GM23248 (cell line): ENCODE measurements around the gene XRN1. TPM values are rescaled to one million over a fixed set of nuclear protein-coding genes. Genes with fewer than 3 reads are reported as not detected.
"Not testable (repeated sequence)": the region's sequence is repeated elsewhere in the genome, so short reads cannot be mapped to it uniquely, and the experiment has no call there.

ENCODE experiments used
- DNase-seq: peaks from one replicate; pipeline ENCODE4 v3.0.0-alpha.2; 2015
- H2AFZ ChIP-seq: fragments of 200-600 bp; sonication (generic); 2 replicates; pipeline ENCODE4 v1.6.1; 2016; ENCODE audit warnings: antibody characterized with exemption
- H3F3A ChIP-seq: fragments of 200-600 bp; sonication (generic); 2 replicates; pipeline ENCODE4 v1.6.1; 2016; ENCODE audit warnings: mild to moderate bottlenecking, antibody characterized with exemption, mixed run types; ENCODE audit not compliant: insufficient read depth
- H3K27ac ChIP-seq: fragments of 200-600 bp; sonication (generic); 2 replicates; pipeline ENCODE4 v1.5.1; 2016; ENCODE audit warnings: mild to moderate bottlenecking
- H3K27me3 ChIP-seq: fragments of 200-600 bp; sonication (generic); replicated peaks from 2 replicates; pipeline ENCODE4 v1.6.1; 2016; ENCODE audit warnings: mild to moderate bottlenecking; ENCODE audit not compliant: insufficient read depth
- H3K36me3 ChIP-seq: fragments of 200-600 bp; sonication (generic); 2 replicates; pipeline ENCODE4 v1.6.1; 2016; ENCODE audit warnings: low read depth, mild to moderate bottlenecking
- H3K4me1 ChIP-seq: fragments of 200-600 bp; sonication (generic); 2 replicates; pipeline ENCODE4 v1.6.1; 2016; ENCODE audit warnings: mild to moderate bottlenecking; ENCODE audit not compliant: insufficient read depth
- H3K4me2 ChIP-seq: fragments of 200-600 bp; sonication (generic); one replicate; pipeline ENCODE4 v1.6.1; 2016; ENCODE audit warnings: mild to moderate bottlenecking; ENCODE audit not compliant: unreplicated experiment
- H3K4me3 ChIP-seq: fragments of 200-600 bp; sonication (generic); 2 replicates; pipeline ENCODE4 v1.5.1; 2016; ENCODE audit warnings: mild to moderate bottlenecking
- H3K79me2 ChIP-seq: fragments of 200-600 bp; sonication (generic); 2 replicates; pipeline ENCODE4 v1.6.1; 2016; ENCODE audit warnings: mild to moderate bottlenecking; ENCODE audit not compliant: insufficient read depth
- H3K9ac ChIP-seq: fragments of 200-600 bp; sonication (generic); 2 replicates; pipeline ENCODE4 v1.6.1; 2016; ENCODE audit warnings: mild to moderate bottlenecking
- H3K9me2 ChIP-seq: fragments of 200-600 bp; sonication (generic); 2 replicates; pipeline ENCODE4 v1.6.1; 2016; ENCODE audit warnings: mixed run types, mild to moderate bottlenecking, moderate library complexity; ENCODE audit not compliant: insufficient read depth
- H3K9me3 ChIP-seq: fragments of 200-600 bp; sonication (generic); one replicate; pipeline ENCODE4 v1.6.1; 2017; ENCODE audit warnings: low read depth
- H4K20me1 ChIP-seq: fragments of 200-600 bp; sonication (generic); 2 replicates; pipeline ENCODE4 v1.6.0; 2016; ENCODE audit not compliant: insufficient read depth
- EZH2 ChIP-seq: fragments of 200-600 bp; sonication (generic); IDR thresholded peaks from 2 replicates; pipeline ENCODE4 v1.6.1; 2018; ENCODE audit warnings: antibody characterized with exemption, mild to moderate bottlenecking; ENCODE audit not compliant: insufficient read depth, poor library complexity, severe bottlenecking
- EZH2phosphoT487 ChIP-seq: fragments of 200-600 bp; sonication (generic); IDR thresholded peaks from 2 replicates; pipeline ENCODE4 v1.6.1; 2018; ENCODE audit warnings: antibody characterized with exemption, moderate library complexity, mild to moderate bottlenecking, low read depth; ENCODE audit not compliant: insufficient read depth
- WGBS, 2 experiments: methylation state at CpG; one replicate each; pipeline ENCODE4 v1.1.6; 2015 to 2017; ENCODE audit warnings: low lambda C conversion rate in 2 of 2, low coverage in 1 of 2; ENCODE audit errors: missing lambda C conversion rate in 2 of 2; 5-methylcytosine and 5-hydroxymethylcytosine counted together
- in situ Hi-C: fragments of 300-500 bp; cut with MboI; formaldehyde crosslinking; loops from 2 replicates; pipeline ENCODE4 v1.15.0; 2020
- polyA plus RNA-seq: library from polyadenylated mRNA; unstranded; fragments of >200 nt; fragmentation: Nextera tagmentation; extraction: Ambion mirVana; gene quantifications from 2 replicates; pipeline ENCODE4 v1.2.1, GENCODE V29; 2016
- total RNA-seq: library from RNA; depleted of rRNA; stranded (reverse); fragments of >200 nt; shearing (Covaris generic); gene quantifications from 2 replicates; pipeline ENCODE4 v1.2.3, GENCODE V29; 2014

The XRN1 gene
- total and polyA plus RNA-seq, 2 experiments from 2014 or later = 17.5 to 35.0 TPM

- in situ Hi-C loops = no loop called here
- H3K36me3 ChIP-seq = peaks cover 58% of the 10 kb centered on the region
- 97 to 98% methylated on average over 2 of the region's 2 CpGs for WGBS, 2 experiments
Measured at GRCh38 chr3:142359367-142359766, 88.5 kb downstream of the XRN1 start.

GRCh38 chr3:142356818-142357217, 91.0 kb downstream of the XRN1 start:
- WGBS, 2 experiments = 94 to 100% methylated on average over 3 of the region's 3 CpGs
- H3K79me2 ChIP-seq = no peaks in the 10 kb centered on the region
- no peak overlapping the region for H3K27ac ChIP-seq
- no peak for DNase-seq
- in situ Hi-C loops = no loop called here
- H4K20me1 ChIP-seq = no peaks in the 10 kb centered on the region
- no peaks in the 10 kb centered on the region for H3K9me3 ChIP-seq
- H3K4me2 ChIP-seq = no peak overlapping the region
- TF ChIP-seq EZH2 (no peak), EZH2phosphoT487 (no peak)
- no peak overlapping the region for H3K4me3 ChIP-seq
- 0 out of 2 replicates have a peak, but pooled peaks cover 7% of the 10 kb centered on the region for H3K4me1 ChIP-seq
- H3F3A ChIP-seq = no peaks in the 10 kb centered on the region; the same call in 1 of the 2 replicates
- H3K36me3 ChIP-seq = peaks cover 60% of the 10 kb centered on the region
- H3K9me2 ChIP-seq = no peaks in the 10 kb centered on the region
- H3K27me3 ChIP-seq = no peaks in the 10 kb centered on the region
- no peak overlapping the region for H3K9ac ChIP-seq
- H2AFZ ChIP-seq = no peak overlapping the region

More at GRCh38 chr3:142359367-142359766, 88.5 kb downstream of the XRN1 start:
- Histone ChIP-seq H3K4me3 (no peak overlapping the region), H3K4me2 (no peak overlapping the region), H3F3A (no peaks in the 10 kb centered on the region), H3K4me1 (no peaks in the 10 kb centered on the region), H3K27ac (no peak overlapping the region), H4K20me1 (no peaks in the 10 kb centered on the region), H3K9me3 (no peaks in the 10 kb centered on the region), H3K27me3 (no peaks in the 10 kb centered on the region), H3K9me2 (no peaks in the 10 kb centered on the region), H2AFZ (no peak overlapping the region), H3K9ac (no peak overlapping the region), H3K79me2 (no peaks in the 10 kb centered on the region)
- TF ChIP-seq EZH2phosphoT487 (no peak), EZH2 (no peak)
- DNase-seq = no peak

GRCh38 chr3:142355692-142356091, 92.1 kb downstream of the XRN1 start:
- Histone ChIP-seq H3K36me3 (peaks cover 50% of the 10 kb centered on the region), H3K4me2 (no peak overlapping the region), H3K9ac (no peak overlapping the region), H3K9me3 (no peaks in the 10 kb centered on the region), H3K4me3 (no peak overlapping the region), H3K9me2 (no peaks in the 10 kb centered on the region), H4K20me1 (no peaks in the 10 kb centered on the region), H2AFZ (no peak overlapping the region), H3F3A (no peaks in the 10 kb centered on the region; the same call in 1 of the 2 replicates), H3K27me3 (no peaks in the 10 kb centered on the region), H3K27ac (no peak overlapping the region), H3K79me2 (no peaks in the 10 kb centered on the region), H3K4me1 (0 out of 2 replicates have a peak, but pooled peaks cover 7% of the 10 kb centered on the region)
- in situ Hi-C loops = no loop called here
- DNase-seq = no peak
- TF ChIP-seq EZH2 = no peak
- TF ChIP-seq EZH2phosphoT487 = no peak
- WGBS, 2 experiments = 94 to 97% methylated on average over 3 of the region's 3 CpGs

- Histone ChIP-seq H3K36me3 (peaks cover 58% of the 10 kb centered on the region), H3K4me1 (0 out of 2 replicates have a peak, but pooled peaks cover 7% of the 10 kb centered on the region), H3F3A (no peaks in the 10 kb centered on the region; the same call in 1 of the 2 replicates), H4K20me1 (no peaks in the 10 kb centered on the region), H3K9ac (no peak overlapping the region), H3K9me3 (no peaks in the 10 kb centered on the region), H3K9me2 (no peaks in the 10 kb centered on the region), H3K4me3 (no peak overlapping the region), H3K4me2 (no peak overlapping the region), H3K27me3 (no peaks in the 10 kb centered on the region), H3K27ac (no peak overlapping the region), H3K79me2 (no peaks in the 10 kb centered on the region), H2AFZ (no peak overlapping the region)
- in situ Hi-C loops = no loop called here
- WGBS, 2 experiments = 98 to 99% methylated on average over 5 of the region's 5 CpGs
- DNase-seq = no peak
- TF ChIP-seq EZH2 (no peak), EZH2phosphoT487 (no peak)
Measured at GRCh38 chr3:142354076-142354475, 93.8 kb downstream of the XRN1 start.

GRCh38 chr3:142353571-142353970, 94.3 kb downstream of the XRN1 start:
- WGBS, 2 experiments = 91 to 92% methylated on average over 3 of the region's 3 CpGs
- Histone ChIP-seq H2AFZ (no peak overlapping the region), H3K4me2 (no peak overlapping the region), H3K27ac (no peak overlapping the region), H3K36me3 (peaks cover 55% of the 10 kb centered on the region), H3F3A (no peaks in the 10 kb centered on the region; the same call in 1 of the 2 replicates), H3K4me3 (no peak overlapping the region), H3K9ac (no peak overlapping the region), H3K9me2 (no peaks in the 10 kb centered on the region), H4K20me1 (no peaks in the 10 kb centered on the region), H3K4me1 (0 out of 2 replicates have a peak, but pooled peaks cover 7% of the 10 kb centered on the region), H3K9me3 (no peaks in the 10 kb centered on the region), H3K79me2 (no peaks in the 10 kb centered on the region), H3K27me3 (no peaks in the 10 kb centered on the region)
- TF ChIP-seq EZH2phosphoT487 = no peak
- no peak for TF ChIP-seq EZH2
- in situ Hi-C loops = no loop called here
- DNase-seq = peak; percentile 3

DNA sequence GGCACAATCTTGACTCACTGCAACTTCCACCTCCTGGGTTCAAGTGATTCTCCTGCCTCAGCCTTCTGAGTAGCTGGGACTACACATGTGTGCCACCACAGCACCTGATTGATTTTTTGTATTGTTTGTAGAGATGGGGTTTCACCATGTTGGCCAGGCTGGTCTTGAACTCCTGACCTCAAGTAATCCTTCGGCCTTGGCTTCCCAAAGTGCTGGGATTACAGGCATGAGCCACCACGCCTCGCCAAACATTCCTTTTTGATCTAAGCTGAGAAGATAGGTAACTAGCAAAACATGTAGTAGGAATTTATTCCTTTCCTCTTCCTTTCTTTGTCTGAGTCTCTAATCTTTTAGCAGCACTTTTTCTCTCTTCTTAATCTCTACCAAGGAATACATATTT, 95.1 kb downstream of the XRN1 start:
- in situ Hi-C loops = not testable (repeated sequence)

More for the DNA sequence above, 95.1 kb downstream of the XRN1 start:
- not testable (repeated sequence) for H3K4me2 ChIP-seq, H3K79me2 ChIP-seq, H2AFZ ChIP-seq, H3F3A ChIP-seq, H3K9ac ChIP-seq, DNase-seq, H3K4me1 ChIP-seq, H3K27ac ChIP-seq, H3K27me3 ChIP-seq, H3K9me3 ChIP-seq, H4K20me1 ChIP-seq, H3K4me3 ChIP-seq, H3K9me2 ChIP-seq
- peaks cover 59% of the 10 kb centered on the region for H3K36me3 ChIP-seq
- WGBS, 2 experiments = 94 to 98% methylated on average over 3 of the region's 3 CpGs
